RPMI7951 (cell line): ENCODE results near the gene SH2D4B. TPM values are rescaled to one million over a fixed set of nuclear protein-coding genes. Genes with fewer than 3 reads are reported as not detected.
A peak's percentile ranks its signal among the peaks of the same experiment; 100 is the strongest.

ENCODE experiments used
- DNase-seq: peaks from one replicate; pipeline ENCODE4 v3.0.0-alpha.2; 2012; ENCODE audit warnings: low read depth
- total RNA-seq: library from RNA; depleted of rRNA; stranded (reverse); fragments of >200 nt; shearing (Covaris generic); gene quantifications from 2 replicates; pipeline ENCODE4 v1.2.3, GENCODE V29; 2014; rRNA removed

SH2D4B gene
- total RNA-seq, 1 experiment from 2014 or later: not detected

GRCh38 chr10:80686734-80687475, 149.2 kb downstream of the SH2D4B start:
- DNase-seq: peak; percentile 1

DNA sequence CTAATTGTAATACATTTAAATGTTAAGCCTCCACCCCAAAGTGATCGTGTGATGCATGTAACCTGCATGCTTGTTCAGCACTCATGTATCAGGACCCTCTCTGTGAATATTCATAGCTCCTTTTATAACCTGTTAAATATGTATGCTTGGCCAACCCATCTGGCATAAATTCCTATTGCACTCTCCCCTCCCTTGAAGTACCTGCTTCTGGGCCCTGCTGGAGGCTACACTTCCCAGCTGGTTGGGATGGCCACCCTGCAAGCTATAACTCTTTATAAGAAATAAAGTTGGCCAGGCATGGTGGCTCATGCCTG, 149.7 kb downstream of the SH2D4B start:
- DNase-seq: no peak

- DNase-seq: no peak
These were observed 152.7 kb downstream of the SH2D4B start for GRCh38 chr10:80690434-80690833.

DNA sequence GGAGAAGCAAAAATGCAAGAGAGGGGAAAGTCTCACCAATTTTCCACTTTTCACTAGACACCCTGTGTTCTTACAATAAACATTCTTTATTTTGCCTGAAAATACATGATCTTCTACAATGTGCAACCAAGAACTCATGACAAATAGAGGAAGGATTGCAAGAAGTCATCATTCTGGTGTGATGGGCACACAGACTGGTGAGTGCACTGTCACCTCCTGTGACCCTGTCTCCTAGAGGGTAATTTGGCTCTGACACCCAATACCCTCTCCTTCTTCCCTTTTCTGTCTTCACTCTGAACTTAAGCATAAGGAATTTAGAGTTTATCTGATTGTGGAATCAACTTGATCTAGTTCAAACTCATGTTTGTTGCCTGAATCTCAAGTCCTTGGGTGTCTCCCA, 153.7 kb downstream of the SH2D4B start:
- no peak for DNase-seq

DNA sequence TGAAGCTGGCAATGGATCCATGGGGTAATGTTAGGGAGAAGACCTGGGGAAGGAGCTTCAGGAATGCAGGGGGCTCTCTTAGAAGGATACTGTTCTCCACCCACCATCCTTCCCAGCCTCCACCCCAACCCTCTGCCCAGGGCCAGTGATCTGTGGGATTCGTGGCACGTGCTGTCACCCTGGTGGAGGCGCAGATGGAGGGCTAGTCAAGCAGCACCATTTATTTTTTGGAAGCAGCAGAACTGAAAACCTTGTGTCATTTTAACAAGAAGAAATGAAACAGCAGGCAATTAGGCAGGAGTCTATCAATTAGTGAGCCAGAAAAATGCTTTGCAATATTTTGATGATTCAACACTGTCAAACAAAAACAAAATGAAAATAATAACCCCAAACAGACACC, 155.9 kb downstream of the SH2D4B start:
- no peak for DNase-seq

GRCh38 chr10:80694930-80695329, 157.2 kb downstream of the SH2D4B start:
- no peak for DNase-seq

Other genes with a start within 250 kb of the SH2D4B start
- gene MAT1A, start 248.2 kb upstream of the SH2D4B start, total RNA-seq: not detected in 2 replicates
- gene DYDC1, start 181.1 kb upstream of the SH2D4B start, total RNA-seq: not detected in 2 replicates
- not detected in 2 replicates for gene DYDC2, start 181.1 kb upstream of the SH2D4B start, total RNA-seq
- gene PRXL2A, start 129.4 kb upstream of the SH2D4B start, total RNA-seq: 13.2 and 13.6 TPM in 2 replicates
- 56.4 and 67.0 TPM in 2 replicates for gene TSPAN14, start 83.6 kb upstream of the SH2D4B start, total RNA-seq